Ovary (tissue), 3 donors: ENCODE data around the gene DNASE1L2.

ENCODE experiments used
- EP300 ChIP-seq: sonication (generic); formaldehyde crosslinking; IDR thresholded peaks from one replicate; pipeline ENCODE4 v1.6.1; 2017; ENCODE audit warnings: antibody characterized with exemption
- POLR2A ChIP-seq: fragments of 450-650 bp; IDR thresholded peaks from one replicate; pipeline ENCODE4 v1.6.1; 2017; ENCODE audit warnings: antibody characterized with exemption, mild to moderate bottlenecking, moderate library complexity
- TF ChIP-seq, protein P1 (sequence below), 3 donors: fragments of 450-650 bp in 2 of 3; fragments of 200-600 bp in 1 of 3; IDR thresholded peaks; one replicate each; pipeline versions ENCODE4 v1.5.1 to v1.8.0; 2016 to 2022; ENCODE audit warnings: antibody characterized with exemption in 3 of 3, mild to moderate bottlenecking in 1 of 3
- donor health status: DM: no; HTN: no; CAD: no.

DNA sequence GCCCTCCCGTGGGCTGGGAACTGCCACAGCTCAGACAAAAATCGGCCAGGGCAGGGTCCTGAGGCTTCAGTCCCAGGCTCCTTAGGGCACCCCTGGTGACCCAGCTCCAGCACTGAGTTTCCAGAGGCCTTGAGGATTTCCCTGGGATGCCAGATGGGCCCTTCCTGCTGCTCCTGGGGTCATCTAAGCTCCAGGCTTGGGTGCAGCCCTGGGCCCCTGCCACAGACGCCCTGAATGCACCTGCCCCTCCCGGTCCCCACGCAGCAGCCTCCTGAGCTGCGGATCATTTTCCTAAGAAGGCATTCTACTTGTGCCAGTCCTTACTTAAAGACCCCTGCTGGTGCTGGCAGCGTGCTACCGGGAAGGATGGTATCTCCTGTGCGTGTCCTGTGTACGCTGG, 37.7 kb downstream of the DNASE1L2 start:
- TF ChIP-seq, protein P1, sequence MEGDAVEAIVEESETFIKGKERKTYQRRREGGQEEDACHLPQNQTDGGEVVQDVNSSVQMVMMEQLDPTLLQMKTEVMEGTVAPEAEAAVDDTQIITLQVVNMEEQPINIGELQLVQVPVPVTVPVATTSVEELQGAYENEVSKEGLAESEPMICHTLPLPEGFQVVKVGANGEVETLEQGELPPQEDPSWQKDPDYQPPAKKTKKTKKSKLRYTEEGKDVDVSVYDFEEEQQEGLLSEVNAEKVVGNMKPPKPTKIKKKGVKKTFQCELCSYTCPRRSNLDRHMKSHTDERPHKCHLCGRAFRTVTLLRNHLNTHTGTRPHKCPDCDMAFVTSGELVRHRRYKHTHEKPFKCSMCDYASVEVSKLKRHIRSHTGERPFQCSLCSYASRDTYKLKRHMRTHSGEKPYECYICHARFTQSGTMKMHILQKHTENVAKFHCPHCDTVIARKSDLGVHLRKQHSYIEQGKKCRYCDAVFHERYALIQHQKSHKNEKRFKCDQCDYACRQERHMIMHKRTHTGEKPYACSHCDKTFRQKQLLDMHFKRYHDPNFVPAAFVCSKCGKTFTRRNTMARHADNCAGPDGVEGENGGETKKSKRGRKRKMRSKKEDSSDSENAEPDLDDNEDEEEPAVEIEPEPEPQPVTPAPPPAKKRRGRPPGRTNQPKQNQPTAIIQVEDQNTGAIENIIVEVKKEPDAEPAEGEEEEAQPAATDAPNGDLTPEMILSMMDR (IDR thresholded peaks at IDR 0.05), result no peak
- TF ChIP-seq POLR2A, result no peak
- no peak for TF ChIP-seq EP300
